Left lung (tissue), 10 donors: ENCODE results near the gene LAMA5. TPM values are rescaled to one million over a fixed set of nuclear protein-coding genes. Genes with fewer than 3 reads are reported as not detected.

Source experiments
- ATAC-seq: fragments of 200-7000 bp; cut with Tn5 transposase; one replicate; pipeline ENCODE4 v1.9.1; 2020; ENCODE audit warnings: moderate library complexity
- DNase-seq, 4 donors: peaks; one replicate each; pipeline ENCODE4 v3.0.0-alpha.2; 2013 to 2020
- H3K27ac ChIP-seq, 2 donors: fragments of 200-600 bp; sonication (generic) in 1 of 2; one replicate each; pipeline versions ENCODE4 v1.5.0 to v1.8.0; 2020 to 2021
- H3K27me3 ChIP-seq, 2 donors: fragments of 200-600 bp; sonication (generic) in 1 of 2; one replicate each; pipeline versions ENCODE4 v1.5.0 to v1.8.0; 2020 to 2021
- H3K36me3 ChIP-seq, 2 donors: fragments of 200-600 bp; sonication (generic) in 1 of 2; one replicate each; pipeline versions ENCODE4 v1.5.0 to v1.8.0; 2020 to 2021
- H3K4me1 ChIP-seq, 2 donors: fragments of 200-600 bp; one replicate each; pipeline ENCODE4 v1.8.0; 2021
- H3K4me3 ChIP-seq, 2 donors: fragments of 200-600 bp; sonication (generic) in 1 of 2; one replicate each; pipeline versions ENCODE4 v1.5.0 to v1.8.0; 2020 to 2021; ENCODE audit warnings: mild to moderate bottlenecking in 1 of 2
- H3K9me3 ChIP-seq, 2 donors: fragments of 200-600 bp; sonication (generic) in 1 of 2; one replicate each; pipeline versions ENCODE4 v1.5.0 to v1.8.0; 2020 to 2021
- CTCF ChIP-seq, 2 donors: fragments of 200-600 bp; sonication (generic) in 1 of 2; IDR thresholded peaks; one replicate each; pipeline versions ENCODE4 v1.5.0 to v1.8.0; 2021; ENCODE audit warnings: antibody characterized with exemption in 2 of 2
- intact Hi-C, 2 donors: fragments of 100-400 bp; cut with DNase I; formaldehyde crosslinking; loops; one replicate each; pipeline versions ENCODE4 v1.11.2 to v1.14.2; 2022
- polyA plus RNA-seq, 6 donors: library from polyadenylated mRNA; unstranded; fragments of 120-200 nt; gene quantifications; one replicate each; pipeline ENCODE4 v1.2.1, GENCODE V29; 2013; ENCODE audit not compliant: insufficient read length in 6 of 6
- total RNA-seq, 2 donors: library from RNA; stranded (reverse); fragmentation: NEBNext Ultra II Directional; extraction: Animal tissue kit (Norgen Biotek cat#: 25700); gene quantifications; one replicate each; pipeline ENCODE4 v1.2.1, GENCODE V29; 2021
- donor health status: DM: no; HTN: yes; CAD: no.
- donor health status: DM: no; HTN: no; CAD: no.

LAMA5 gene
- total and polyA plus RNA-seq, 8 donors = 123 to 267 (median 158) TPM

- no peaks in the 10 kb centered on the region for H3K9me3 ChIP-seq
- H3K36me3 ChIP-seq = peaks cover 0 to 51% of the 10 kb centered on the region in 2 donors
- peak; percentile 71 for ATAC-seq
- peak; percentile 81 to 96 (median 90) for DNase-seq
- intact Hi-C loops = loop anchor here (5.0 to 10.0 kb wide), 2 partner anchors 73 to 80 kb away; no protein-coding TSS in a partner anchor
- no peaks in the 10 kb centered on the region for H3K27me3 ChIP-seq
- H3K4me1 ChIP-seq = peaks cover 16 to 33% of the 10 kb centered on the region in 2 donors
- TF ChIP-seq CTCF (IDR thresholded peaks at IDR 0.05) = peak; percentile 85 to 87
- H3K4me3 ChIP-seq = peak overlapping the region; percentile 93 to 96
- H3K27ac ChIP-seq = peak overlapping the region; percentile 96 to 98
Measured at GRCh38 chr20:62301773-62302340, 65.3 kb downstream of the LAMA5 start.

- peaks cover 0 to 51% of the 10 kb centered on the region in 2 donors for H3K36me3 ChIP-seq
- intact Hi-C loops = loop anchor here (5.0 to 10.0 kb wide), 2 partner anchors 74 to 81 kb away; no protein-coding TSS in a partner anchor
- peak in 1 of 4 donors; percentile 20 for DNase-seq
- H3K27ac ChIP-seq = peak overlapping the region in 1 of 2 donors; percentile 98
- no peak overlapping the region for H3K4me3 ChIP-seq
- H3K4me1 ChIP-seq = peaks cover 16 to 33% of the 10 kb centered on the region in 2 donors
- no peaks in the 10 kb centered on the region for H3K9me3 ChIP-seq
- no peak for ATAC-seq
- TF ChIP-seq CTCF (IDR thresholded peaks at IDR 0.05) = no peak
- H3K27me3 ChIP-seq = no peaks in the 10 kb centered on the region
Measured at GRCh38 chr20:62301111-62301668, 65.9 kb downstream of the LAMA5 start.

GRCh38 chr20:62300319-62300718 is 66.8 kb downstream of the LAMA5 start:
- no peak for TF ChIP-seq CTCF (IDR thresholded peaks at IDR 0.05)
- peak in 1 of 4 donors; percentile 69 for DNase-seq
- intact Hi-C loops = loop anchor here (5.0 to 10.0 kb wide), 2 partner anchors 74 to 82 kb away; no protein-coding TSS in a partner anchor
- Histone ChIP-seq H3K9me3 (no peaks in the 10 kb centered on the region), H3K36me3 (peaks cover 0 to 51% of the 10 kb centered on the region in 2 donors), H3K4me1 (peaks cover 14 to 25% of the 10 kb centered on the region in 2 donors), H3K27me3 (no peaks in the 10 kb centered on the region), H3K4me3 (no peak overlapping the region), H3K27ac (no peak overlapping the region)
- no peak for ATAC-seq

- no peak for ATAC-seq
- TF ChIP-seq CTCF (IDR thresholded peaks at IDR 0.05) = no peak
Measured at GRCh38 chr20:62299666-62300236, 67.4 kb downstream of the LAMA5 start.

More at GRCh38 chr20:62299666-62300236, 67.4 kb downstream of the LAMA5 start:
- intact Hi-C loops = loop anchor here (5.0 to 10.0 kb wide), 2 partner anchors 75 to 83 kb away; no protein-coding TSS in a partner anchor
- no peak overlapping the region for H3K27ac ChIP-seq
- H3K4me3 ChIP-seq = no peak overlapping the region
- no peaks in the 10 kb centered on the region for H3K27me3 ChIP-seq
- peaks cover 8 to 20% of the 10 kb centered on the region in 2 donors for H3K4me1 ChIP-seq
- peaks cover 0 to 51% of the 10 kb centered on the region in 2 donors for H3K36me3 ChIP-seq
- H3K9me3 ChIP-seq = no peaks in the 10 kb centered on the region
- peak in 1 of 4 donors; percentile 50 for DNase-seq
